Endometrial microvascular endothelial cells (primary cell): ENCODE measurements around the gene KAT8. TPM values are rescaled to one million over a fixed set of nuclear protein-coding genes. Genes with fewer than 3 reads are reported as not detected.

Experiments
- in situ Hi-C: cut with HindIII; loops from 2 replicates; pipeline ENCODE4 v1.10.0; 2017; ENCODE audit warnings: low sequenced_read_pairs, low pct_unique_long_range_greater_than_20kb; ENCODE audit errors: inconsistent ontology term
- total RNA-seq: library from RNA; depleted of rRNA; stranded (reverse); fragments of >200 nt; gene quantifications from one replicate; pipeline ENCODE4 v1.2.3, GENCODE V29; 2015; ENCODE audit errors: inconsistent ontology term

Gene KAT8
- total RNA-seq, 1 donor from 2014 or later: 30.1 TPM

GRCh38 chr16:31082368-31083045 lies 35.0 kb upstream of the KAT8 start:
- in situ Hi-C loops: no loop called here

- in situ Hi-C loops: no loop called here
Observed at GRCh38 chr16:31083081-31083480, 34.4 kb upstream of the KAT8 start.

DNA sequence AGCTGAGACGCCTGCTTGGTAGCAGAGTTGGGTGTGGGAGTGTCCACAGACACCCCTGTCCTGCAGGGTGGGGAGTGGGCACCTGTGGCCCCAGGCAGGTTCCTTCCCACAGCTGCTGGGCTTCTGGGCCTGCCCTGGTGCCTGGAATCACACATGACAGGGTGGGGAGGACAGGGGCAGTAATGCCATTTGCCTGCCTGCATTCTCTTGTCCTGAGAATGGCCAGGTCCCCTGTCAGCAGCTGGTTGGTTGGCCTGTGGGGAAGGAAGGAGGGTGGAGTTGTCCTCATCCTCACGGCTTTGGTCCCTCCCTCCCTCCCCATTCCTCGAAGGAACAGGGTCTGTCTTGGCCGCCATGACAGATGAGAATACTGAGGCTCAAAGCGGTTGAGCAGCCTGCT lies 33.9 kb upstream of the KAT8 start:
- in situ Hi-C loops: no loop called here

- in situ Hi-C loops: no loop called here
Observed at GRCh38 chr16:31083981-31084380, 33.5 kb upstream of the KAT8 start.

DNA sequence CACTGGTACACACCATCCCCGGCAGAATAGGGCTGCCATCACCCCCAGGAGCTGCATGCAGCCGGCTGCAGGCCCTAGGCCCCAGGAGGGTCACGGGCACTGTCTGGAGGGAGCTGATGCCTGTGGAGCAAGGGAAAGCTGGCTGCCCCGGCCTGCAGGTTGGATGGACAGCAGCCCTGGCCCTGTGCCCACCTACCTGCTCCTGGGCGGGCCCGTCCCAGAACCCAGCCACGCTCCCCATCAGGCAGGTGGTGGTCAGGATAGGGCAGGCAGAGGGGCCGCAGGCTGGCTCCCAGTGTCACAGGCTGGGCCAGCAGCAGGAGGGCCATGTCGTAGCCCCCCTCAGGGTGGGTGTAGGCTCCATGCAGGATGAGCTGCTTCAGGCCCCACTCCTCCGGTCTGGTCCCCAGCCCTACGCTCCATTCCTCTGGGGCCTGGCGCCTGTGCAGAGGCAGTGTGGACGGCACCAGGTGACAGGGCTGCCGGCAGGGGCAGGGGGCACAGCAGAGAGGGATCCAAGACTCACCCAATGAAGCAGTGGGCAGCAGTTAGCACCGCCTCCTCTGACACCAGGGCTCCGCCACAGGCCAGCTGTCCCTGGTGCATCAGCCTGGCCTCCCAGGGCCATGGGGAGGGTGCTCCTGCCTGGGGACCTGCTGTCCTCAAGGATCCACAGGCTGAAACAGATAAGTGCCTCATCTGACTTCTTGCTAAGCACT lies 32.7 kb upstream of the KAT8 start:
- in situ Hi-C loops: no loop called here

- in situ Hi-C loops: no loop called here
Observed at GRCh38 chr16:31085411-31085810, 32.1 kb upstream of the KAT8 start.

- in situ Hi-C loops: no loop called here
Observed at GRCh38 chr16:31085873-31086628, 31.4 kb upstream of the KAT8 start.

DNA sequence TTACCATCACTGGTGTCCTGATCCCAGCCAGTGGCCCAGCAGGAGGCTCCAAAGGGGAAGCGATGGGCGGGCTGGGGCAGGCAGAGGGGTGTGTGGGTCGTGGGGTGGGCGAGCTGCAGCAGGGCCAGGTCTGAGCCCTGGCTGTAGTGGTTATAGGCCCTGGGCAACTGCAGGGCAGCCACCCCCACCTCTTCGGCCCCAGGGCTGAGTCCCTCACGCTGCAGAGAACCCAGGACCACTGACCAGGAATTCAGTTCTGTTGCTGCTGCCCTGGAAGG lies 30.9 kb upstream of the KAT8 start:
- in situ Hi-C loops: no loop called here

GRCh38 chr16:31087481-31087880 lies 30.0 kb upstream of the KAT8 start:
- in situ Hi-C loops: no loop called here

DNA sequence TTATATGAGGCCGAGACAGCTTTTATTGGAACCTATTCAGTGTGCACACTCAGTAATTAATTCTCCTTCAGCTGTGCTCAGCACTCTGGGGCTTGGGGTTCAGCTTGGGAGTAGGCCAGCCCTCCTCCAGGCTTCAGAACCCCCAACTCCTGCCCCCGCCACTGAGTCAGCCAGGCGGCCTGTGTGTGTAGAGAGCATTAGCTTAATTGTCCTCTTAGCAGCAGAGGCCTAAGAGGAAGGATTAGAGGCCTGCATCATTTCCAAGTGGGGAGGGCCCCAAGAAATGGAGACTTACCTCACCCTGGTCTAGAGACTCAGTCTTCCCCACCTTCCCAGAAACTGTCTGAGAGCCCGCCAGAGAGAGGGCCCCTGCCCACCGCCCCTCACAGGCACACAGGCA lies 29.5 kb upstream of the KAT8 start:
- in situ Hi-C loops: no loop called here

DNA sequence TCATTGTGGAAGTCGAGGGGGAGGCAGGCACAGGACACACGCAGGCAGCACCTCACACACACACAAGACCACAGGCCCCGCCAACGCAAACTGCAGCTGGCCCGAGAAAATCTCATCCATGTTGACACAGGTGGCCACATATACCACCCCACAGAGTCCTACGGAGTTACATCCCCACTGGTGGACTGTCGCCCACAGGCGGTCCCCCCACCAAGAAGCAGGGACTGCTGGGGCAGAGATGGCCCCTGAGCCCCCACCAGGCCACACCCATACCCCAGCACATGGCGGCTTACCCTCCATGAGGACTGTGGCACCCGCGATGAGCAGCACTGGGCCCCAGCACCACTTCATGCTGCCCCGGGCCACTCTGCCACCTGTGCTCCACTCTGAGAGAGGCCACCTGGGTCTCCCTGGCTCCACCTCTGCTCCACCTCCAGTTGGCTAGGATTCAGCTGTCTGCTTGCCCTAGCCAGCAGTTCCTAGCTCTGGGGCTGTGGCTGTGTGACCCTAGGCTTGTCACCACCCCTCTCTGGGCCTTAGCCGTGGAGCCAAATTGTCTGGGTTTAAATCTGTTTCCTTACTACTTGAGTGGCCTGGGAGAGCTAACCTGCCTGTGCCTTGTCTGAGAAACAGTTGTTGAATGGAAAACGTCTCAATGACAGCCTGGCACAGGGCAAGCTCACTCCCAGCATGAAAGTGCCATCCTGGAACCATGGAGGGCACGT lies 28.8 kb upstream of the KAT8 start, which contains the start of gene PRSS53:
PRSS53 (minus strand) TSS at position 485 of the 725 bp plus-strand sequence; CDS start at position 351, 134 bp downstream.
- in situ Hi-C loops: no loop called here

DNA sequence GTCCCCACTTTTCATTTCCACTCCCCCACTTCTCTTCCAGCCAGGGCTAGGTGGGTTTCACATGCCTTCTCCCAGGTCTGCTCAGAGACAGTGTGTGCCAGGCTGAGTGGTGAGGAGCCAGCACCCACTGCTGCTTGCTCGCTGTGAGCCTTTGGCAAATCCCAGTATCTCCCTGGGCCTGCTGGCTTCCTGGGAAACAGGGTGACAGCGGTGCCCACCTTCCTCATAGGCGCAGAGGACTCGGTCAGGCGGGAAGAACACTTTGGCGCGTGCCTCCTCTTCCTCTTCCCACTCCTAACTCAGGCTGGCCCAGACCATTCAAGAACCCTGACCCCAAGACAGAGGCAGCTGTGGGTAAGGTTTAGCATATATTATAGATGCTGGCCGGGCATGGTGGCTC lies 28.3 kb upstream of the KAT8 start:
- in situ Hi-C loops: no loop called here

DNA sequence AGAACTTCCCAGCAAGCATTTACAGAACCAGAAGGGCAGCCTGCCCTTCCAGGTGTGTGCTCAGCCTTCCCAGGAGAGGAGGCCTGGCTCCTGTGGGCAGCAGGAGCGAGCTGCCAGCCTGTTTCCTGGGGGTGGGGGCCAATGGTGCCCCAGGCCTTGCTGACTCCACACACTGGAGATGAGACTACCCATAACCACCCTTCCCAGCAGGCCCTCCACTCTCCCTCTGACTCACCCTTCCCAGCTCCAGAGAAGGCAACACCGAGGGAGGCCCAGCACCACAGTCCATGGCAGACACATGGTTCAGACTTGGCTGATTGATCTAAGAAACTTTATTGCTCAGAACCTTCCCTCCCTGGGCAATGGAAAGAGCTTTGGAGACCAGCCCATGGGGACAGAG lies 26.9 kb upstream of the KAT8 start:
- in situ Hi-C loops: no loop called here

- in situ Hi-C loops: no loop called here
Observed at GRCh38 chr16:31092330-31092729, 25.1 kb upstream of the KAT8 start.

DNA sequence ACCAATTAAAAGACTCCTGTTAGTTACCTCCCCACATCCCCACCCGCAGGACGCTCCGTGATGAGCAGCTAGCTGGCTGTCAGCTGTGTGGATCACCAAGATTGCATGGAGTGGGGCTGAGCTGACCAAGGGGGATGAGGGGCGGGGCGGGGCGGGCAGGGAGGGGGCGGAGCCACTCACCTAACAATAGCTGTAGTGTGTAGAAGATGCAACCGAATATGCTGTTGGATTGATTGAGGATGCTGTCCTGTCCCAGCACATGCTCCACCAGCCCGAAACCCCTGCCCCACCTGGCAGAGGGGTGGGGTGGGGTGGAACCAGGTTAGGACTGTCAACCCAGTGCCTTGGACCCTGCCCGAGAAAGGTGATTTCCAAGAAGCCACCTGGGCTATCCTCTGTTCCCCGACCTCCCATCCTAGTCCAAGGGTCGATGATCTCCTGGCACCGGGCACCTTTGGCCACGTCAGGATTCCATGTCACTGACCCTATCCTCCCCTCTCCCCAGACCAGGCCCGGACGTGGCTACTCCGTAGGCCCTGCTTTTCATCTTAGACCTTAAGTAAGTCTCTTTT lies 24.2 kb upstream of the KAT8 start:
- in situ Hi-C loops: no loop called here

- in situ Hi-C loops: no loop called here
Observed at GRCh38 chr16:31094088-31094423, 23.4 kb upstream of the KAT8 start.

- in situ Hi-C loops: no loop called here
Observed at GRCh38 chr16:31094424-31095120, 22.9 kb upstream of the KAT8 start, which contains the start of gene VKORC1. Gene VKORC1 (minus strand): TSS chr16:31094797. CDS start chr16:31094729, 68 bp downstream.

DNA sequence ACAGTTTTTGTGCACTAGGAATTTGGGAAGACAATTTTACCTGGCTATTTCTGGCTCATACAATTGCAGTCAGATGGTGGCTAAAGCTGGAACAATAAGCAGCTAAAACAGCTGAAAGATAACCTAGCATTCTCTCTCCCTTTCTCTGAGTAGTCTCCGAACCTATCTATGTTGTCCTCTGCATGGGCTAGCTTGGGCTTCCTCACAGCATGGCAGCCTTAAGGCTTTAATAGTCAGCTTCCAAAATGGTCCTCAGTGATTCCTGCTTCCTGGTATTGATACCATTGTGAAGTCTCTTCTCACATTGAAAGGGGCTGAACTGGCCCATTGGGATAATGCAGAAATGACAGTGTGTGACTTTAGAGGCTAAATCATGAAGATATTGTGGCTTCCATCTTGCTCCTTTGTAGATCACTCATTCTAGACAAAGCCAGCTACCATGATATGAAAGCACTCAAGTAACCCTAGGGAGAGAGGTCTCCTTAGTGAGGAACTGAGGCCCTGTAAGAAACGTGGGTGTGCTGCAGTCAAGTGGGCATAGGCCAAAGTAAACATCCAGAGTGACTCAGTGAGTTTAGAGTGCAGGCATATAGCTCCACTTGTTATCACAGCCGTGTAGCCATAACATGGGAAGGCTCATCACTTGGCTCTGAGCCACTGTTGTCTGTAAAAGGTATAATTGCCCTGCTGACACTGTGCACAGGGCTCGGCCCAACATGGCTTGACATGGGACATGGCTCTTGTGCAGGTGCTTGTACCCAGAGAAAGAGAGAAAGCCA lies 17.4 kb upstream of the KAT8 start:
- in situ Hi-C loops: no loop called here
